HG03039 (cell line): Measurements from ENCODE around the gene TESK2.
"Not testable (repeated sequence)": the region's sequence is repeated elsewhere in the genome, so short reads cannot be mapped to it uniquely, and the experiment has no call there.

ENCODE experiments used
- ATAC-seq: cut with Tn5 transposase; IDR thresholded peaks from one replicate; pipeline ENCODE4 v1.9.1; 2021; ENCODE audit warnings: mild to moderate bottlenecking, moderate library complexity; ENCODE audit not compliant: unreplicated experiment

Gene TESK2

DNA sequence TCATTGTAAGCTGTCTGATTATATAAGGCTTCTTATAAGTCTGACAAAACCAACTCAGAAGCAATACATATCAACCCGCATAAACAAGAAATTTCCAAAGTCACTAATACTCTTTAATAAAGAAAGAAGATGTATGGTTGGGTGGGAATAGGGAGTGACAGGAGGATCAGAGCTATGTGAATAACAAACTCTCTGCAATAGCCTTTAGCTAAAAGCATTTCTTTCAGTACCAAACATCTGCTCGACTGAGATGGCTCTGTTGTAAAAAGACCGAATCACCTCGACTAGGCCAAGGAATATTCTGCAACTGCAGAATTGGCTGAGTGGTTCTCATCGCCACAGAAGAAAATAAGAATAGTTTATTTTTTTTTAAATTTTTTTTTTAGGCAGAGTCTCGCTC lies 111.4 kb downstream of the TESK2 start:
- no peak for ATAC-seq

DNA sequence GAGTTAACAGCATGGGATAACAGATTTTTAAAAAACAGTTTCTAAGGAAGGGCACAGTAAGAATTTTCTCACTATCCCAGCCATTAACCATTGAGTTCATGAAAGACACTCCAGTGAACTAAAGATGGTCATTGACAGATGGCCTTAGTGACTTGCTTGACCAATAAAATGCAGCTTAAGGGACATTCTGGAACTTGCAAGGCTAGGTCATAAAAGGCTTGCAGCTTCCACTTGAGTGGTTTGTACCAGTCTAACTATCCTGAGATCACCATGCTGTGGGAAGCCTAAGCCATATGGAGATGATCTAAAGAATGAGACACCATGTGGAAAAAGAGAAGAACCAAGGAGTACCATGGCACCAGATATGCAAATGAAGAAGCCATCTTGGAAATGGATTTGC lies 112.8 kb downstream of the TESK2 start:
- no peak for ATAC-seq

DNA sequence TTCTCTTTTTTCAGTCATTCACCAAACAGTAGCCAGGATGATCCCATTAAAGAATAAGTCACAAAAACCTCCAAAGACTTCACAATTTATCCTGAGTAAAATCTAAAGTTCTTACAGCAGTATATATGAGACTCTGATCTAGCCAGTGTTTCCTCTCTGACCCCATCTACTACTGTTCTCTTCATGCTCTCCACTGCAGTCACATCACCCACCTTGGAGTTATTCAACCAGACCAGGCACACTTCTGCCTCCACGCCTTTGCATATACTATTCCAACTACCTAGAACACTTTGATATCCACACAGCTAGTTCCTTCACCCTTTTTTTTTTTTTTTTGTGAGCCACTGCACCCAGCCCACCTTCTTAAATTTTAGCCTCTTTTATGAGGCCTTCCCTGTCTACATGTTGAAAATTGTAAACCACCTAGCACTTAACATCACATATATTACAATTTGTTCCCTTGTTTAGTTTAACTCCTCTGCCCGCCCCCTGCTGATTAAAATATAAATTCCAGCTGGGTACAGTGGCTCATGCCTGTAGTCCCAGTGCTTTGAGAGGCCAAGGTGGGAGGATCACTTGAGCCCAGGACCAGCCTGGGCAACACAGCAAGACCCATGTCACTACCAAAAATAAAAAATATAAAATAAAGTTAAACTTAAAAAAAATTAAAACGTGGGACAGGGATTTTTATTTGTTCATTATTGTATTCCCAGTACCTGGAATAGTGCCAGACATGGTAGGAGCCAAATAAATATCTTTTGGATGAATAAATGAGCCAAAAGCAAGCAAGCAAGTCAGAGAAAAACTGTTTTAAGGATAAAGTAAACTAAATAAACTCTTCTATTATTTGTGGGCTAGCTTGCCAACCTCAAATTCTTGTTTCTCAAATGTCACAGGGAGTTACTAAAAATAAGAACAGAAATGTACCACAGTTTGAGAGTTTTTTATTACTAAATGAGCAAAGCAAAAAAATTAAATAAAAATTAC lies 115.6 kb downstream of the TESK2 start:
- no peak for ATAC-seq

DNA sequence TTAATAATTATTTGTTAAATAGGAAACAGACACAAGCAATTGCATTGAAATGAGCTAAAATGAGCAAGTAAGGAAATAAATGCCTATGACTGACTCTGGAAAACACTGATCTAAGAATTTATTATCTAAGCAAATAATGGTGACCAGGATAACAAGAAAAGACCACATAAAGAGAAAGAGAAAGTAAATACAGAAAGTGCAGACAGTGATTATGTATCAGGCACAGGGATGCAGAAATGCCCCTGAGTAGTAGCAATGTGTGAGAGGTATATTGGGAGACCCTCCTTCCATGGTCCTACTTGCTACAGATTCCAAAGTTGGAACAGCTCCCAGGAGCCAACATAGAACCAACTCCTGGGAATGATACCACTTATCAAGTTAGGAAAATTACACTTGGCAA lies 117.4 kb downstream of the TESK2 start:
- ATAC-seq = no peak

DNA sequence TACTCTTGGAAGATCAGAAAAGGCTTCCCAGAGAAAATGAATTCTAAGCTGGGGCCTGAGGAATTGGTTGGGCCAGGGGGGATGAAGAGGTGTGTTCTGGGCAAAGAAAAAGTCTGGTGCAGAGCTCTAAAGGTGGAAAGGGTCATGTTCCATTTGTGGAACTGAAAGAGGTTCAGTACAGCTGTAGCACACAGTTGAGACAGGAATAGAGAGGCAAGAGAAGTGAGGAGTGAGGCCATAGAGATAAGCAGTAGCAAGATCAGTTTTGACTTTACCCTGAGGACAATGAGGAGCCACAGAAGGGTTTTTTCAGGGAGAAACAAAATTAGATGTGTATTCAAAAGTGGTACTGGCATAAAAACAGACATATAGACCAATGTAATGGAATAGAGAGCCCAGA lies 120.4 kb downstream of the TESK2 start:
- peak; percentile 54 for ATAC-seq

DNA sequence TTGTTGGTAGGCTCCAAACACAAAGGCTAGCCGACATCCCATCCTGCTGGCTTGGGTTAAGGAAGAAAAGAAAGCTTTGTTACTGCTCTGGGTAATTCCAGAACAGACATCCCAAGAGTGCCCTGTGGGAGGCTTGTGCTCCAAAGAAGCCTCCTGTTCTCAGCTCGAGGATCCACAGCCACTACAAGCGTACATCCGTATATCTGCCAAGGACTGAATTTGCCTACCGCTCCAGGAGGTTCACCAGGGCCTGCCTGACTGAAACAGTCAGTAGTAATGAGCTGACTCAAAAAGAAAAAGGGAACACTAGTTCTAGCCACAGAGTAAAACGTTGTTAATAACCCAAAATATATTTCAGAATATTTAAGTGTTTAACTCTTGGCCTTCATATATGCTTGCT lies 125.9 kb downstream of the TESK2 start:
- no peak for ATAC-seq

DNA sequence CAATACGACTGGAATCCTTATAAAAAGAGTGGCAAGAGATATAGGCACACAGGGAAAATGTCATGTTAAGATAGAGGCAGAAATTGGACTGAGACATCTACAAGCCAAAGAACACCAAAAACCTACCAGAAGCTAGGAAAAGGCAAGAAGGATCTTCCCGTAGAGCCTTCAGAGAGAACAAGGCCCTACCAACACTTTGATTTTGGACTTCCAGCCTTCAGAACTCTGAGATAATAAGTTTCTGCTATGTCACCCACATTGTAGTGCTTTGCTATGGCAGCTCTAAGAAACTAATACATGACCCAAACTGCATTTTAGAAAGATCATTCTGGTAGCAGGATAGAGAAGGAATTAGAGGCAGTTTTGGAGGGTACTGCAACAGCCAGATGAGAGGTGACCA lies 126.7 kb downstream of the TESK2 start:
- no peak for ATAC-seq

DNA sequence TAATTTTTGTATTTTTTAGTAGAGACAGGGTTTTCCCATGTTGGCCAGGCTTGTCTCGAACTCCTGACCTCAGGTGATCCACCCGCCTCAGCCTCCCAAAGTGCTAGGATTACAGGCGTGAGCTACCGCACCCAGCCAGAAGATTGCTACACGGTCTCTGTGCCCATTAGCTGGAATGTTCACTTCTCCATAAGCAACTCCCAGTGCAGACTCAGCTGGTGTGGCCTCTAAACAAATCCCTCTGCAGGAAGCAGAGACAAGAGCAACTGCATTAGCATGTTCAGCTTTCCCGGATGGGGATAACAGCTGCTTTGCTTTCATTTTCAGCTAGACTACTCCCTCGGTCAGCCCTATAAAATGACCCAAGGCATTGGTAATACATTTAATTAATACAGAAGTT lies 130.0 kb downstream of the TESK2 start:
- not testable (repeated sequence) for ATAC-seq

DNA sequence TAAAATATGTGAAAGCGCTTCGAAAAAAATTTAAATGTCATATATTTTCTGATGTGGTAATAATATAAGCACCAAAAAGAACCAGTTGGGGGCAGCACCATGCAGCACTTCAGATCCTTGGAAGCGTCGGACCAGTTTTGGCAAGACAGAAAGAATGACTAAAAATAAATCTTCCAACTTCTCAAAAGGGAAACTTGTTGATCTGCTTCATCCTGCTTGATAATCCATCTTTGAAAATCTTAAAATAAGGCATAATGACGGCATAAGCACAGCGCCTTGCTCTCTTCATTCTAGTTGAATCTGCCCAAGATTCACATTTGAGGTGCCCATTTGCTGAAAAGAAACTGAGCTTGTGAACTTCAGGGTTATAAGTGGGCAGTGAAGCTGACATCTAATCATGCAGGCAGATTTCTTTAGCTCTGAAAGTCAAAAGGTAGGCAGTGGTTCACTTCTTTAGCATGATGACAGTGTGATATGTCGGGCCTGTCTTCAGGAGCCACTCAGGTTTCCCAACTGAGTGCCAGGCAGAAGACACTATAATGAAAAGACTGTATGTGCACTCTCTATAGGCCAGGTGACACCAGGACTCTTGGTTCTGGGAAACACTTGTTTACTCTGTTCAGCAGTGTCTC lies 131.0 kb downstream of the TESK2 start:
- no peak for ATAC-seq

DNA sequence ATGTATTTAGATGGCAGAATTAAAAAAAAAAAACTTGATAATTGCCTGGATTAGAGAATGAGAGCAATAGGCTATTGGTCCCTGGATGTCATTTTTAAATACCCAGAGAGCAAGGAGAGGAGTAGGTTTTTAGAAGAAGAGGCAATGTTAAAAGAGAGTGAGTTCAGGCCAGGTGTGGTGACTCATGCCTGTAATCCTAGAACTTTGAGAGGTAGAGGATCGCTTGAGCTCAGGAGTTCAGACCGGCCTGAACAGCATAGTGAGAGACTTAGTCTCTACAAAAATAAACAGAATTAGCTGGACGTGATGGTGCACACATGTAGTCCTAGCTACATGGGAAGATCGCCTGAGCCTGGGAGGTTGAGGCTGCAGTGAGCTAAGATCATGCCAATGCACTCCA lies 134.8 kb downstream of the TESK2 start:
- ATAC-seq = no peak

DNA sequence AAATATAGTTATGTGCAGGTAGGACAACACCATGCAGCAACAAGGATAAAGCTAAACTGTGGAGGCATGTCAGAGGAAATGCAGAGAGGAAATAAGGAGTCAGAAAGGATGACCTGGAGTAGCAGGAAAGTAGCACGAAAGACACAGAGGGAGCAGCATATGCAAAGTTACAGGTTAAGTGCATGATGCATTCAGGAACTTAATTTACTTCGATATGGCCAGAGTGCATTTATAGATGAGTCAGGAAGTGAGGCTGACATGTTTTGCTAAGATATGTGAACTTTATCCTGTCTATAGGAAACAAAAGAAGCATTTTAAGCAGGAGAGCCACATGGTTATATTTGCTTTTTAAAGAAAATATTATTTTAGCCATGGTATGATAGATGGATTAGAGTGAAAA lies 135.3 kb downstream of the TESK2 start:
- ATAC-seq = no peak

DNA sequence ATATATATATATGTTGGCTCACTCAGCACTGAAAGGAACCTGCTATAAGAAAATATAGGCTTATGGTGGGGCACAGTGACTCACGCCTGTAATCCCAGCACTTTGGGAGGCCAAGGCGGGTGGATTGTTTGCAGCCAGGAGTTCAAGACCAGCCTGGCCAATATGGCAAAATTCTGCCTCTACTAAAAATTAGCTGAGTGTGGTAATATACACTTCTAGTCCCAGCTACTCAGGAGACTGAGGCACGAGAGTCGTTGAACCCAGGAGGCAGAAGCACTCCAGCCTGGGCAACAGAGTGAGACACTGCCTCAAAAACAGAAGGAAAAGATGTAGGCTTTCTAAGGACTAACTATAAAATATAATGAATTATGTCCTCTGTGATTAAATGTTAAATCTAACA lies 136.1 kb downstream of the TESK2 start:
- no peak for ATAC-seq

DNA sequence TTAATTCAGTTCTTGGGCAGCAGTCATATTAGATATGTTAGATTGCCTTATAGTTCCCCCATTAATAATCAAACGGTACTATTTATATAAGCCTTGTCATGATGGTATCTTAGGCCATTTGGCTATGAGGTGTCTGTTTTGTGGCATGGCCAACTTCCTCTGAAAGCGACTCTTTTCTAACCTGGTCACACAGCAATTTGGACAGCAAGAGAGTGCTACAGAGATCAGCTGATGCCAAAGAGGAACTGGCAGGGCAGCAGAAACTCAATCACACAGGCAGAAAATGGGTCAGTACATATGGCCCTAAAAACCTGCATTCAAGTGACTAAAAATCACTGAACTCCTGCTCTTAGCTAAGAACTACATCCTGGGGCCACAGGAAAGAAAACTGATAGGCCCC lies 137.3 kb downstream of the TESK2 start:
- no peak for ATAC-seq

DNA sequence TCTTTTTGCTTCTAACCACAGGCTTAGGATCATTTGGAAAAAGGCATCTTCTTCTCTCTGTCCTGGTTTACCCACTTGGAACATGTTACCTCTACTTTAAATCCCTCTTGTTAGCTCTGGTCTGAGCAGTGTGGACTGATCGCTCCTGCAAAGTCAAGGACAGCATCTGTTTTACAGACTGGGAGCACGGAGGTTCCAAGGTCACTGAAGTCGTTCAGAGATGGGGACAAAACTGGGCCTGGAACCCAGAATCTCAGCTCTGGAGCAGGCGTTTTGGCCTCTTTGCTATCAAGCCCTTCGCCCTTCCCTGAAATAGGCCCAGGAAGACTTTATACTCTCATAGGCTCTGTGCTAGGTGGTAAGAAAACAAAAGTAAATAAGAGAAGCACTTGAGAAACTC lies 139.5 kb downstream of the TESK2 start:
- no peak for ATAC-seq

DNA sequence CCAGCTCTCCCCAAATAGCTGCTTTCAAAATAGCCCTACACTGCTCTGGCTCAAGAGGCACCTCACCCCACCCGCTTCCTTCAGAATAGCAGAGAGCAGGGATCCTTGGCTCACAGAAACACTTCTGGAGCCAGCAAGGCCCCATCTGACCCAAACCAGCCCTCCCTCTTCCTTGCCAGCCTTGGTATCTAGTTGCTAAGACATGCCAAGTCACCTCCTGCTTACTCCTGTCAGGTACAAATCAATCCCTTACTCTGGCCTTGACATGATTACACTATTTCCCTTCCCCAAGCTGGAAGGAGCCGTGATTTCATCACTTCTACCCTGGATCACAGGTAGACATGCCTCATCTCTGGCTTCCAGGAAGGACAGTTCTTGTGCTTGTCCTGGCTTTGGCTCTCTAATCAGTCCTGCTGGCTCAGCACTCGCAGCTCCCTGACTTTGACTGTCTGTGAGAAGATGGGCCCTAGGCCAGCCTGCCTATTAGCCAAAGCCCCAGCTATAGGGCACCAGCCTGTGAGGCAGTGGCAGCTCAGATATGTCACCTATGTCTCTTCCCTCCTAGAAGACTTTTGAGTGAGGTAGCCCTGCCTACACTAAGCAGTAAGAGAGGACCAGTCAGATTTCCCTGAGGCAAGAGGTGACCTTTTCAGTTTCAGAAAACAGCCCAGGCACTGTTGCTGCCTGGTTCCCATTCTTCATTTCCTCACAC lies 141.8 kb downstream of the TESK2 start:
- no peak for ATAC-seq

DNA sequence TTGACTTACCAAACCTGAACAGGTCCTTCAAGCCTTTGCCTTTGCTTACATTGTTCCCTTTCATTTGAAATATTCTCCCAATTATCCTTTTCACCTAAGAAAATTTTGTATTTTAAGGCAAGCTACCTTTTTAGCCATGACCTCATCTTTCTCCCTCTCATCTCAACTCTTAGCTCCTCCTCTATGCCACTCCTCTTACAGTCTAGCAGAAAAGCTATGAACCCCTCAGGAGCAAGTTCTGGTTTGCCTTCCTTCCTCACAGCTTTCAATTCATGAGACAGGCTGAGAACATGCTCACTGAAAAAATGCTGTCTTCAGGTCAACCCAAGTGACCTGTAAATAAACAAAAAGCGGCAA lies 142.4 kb downstream of the TESK2 start:
- no peak for ATAC-seq

DNA sequence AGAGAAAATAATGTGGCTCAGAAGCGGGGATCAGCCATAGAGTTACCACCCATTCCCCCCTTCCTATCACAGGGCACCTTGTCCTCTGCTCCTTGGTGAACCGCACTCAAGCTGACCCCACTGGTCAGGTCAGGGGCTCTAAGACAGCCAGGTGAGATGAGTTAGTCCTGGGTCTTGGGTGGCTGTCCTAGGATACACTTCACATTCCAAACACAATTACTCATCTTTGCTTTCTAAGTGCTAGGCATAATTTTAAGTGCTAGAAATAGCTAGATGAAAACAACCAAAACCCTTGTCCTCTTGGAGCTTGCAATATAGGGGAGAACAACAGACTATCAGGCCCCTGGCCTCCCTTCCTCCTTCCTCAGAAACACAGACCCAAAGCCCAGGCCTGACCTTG lies 142.9 kb downstream of the TESK2 start:
- no peak for ATAC-seq

DNA sequence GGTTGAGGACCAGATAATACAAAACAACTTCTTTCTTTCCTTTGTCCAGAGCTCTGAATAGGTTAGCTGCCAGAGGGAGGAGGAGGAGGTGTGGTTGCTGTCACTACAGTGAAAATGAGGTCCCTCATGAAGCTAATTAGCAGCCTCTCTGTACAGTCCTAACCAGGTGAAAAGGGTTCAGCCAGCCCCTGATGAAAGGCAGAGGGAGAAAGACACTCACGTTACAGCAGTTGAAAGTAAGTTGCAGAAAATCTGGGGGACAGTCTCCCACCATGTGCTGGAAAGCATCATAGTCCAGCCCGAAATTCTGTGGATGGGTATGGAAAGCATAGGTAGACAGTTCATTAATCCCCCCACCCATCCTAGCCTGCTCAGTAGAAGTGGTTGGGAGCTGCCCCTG lies 144.5 kb downstream of the TESK2 start:
- ATAC-seq = no peak

DNA sequence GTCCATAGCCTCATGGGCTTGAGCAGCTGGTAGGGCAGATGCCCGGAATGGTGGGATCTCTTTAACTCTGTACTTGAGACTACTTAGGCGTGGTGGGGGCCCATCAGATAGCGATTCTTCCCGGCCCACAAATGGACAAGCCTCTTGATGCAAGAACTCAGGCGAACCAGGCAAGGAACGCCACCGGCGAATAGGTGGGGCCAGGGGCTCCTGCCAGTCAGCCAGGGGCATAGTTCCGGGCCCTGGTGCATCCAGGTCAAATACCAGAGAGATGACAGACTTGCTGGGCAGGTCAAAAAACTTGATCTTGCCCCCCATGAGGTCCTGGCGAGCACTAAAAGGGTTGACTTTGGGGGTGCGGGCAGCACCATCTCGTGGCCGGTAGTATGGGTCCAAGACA lies 145.9 kb downstream of the TESK2 start:
- no peak for ATAC-seq

DNA sequence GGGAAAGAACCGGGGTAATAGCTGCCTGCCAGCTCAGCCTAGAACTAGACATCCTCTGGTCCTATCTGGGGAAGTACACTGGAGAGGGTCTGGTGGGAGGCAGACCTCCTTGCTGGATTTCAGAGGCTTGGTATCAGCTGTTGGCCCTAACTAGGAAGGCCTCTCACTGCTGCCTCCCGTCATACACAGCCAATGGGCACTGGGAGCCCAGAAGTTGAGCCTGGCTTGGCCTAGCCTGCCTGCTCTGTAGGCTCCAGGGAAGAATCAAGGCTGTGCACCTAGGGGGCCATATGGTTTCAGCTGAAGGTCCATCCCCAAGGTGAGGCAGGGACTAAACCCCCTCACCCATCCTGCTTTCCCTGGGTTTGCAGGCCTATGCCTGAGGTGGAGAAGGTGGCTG lies 146.5 kb downstream of the TESK2 start:
- no peak for ATAC-seq

DNA sequence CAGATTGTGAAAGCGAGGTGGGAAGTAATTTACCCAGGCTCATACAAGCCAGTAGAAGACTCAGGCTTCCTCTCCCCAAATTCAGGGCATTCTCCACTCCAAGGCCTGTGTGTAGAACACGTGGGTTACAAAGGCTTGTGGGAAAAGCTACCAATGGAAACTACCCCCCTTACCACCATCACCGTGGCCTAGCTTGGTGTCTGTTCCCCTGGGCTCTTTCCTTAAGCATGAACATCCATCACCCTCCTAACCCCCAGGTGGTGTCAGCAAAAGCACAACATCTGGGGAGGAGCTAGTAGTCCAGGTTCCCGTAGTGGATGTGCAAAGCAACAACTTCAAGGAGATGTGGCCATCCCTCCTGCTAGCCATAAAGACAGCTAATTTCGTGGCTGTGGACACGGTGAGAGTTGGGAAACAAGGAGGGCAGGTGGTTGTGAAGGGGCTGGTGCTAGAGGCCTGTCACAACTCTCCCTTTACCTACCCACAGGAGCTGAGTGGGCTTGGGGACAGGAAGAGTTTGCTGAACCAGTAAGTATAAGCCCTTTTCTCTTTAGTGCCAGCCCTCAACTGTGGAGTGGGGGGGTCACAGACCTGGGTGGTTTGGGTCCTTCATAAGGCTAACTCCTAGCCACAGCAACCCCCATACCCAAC lies 150.0 kb downstream of the TESK2 start:
- no peak for ATAC-seq
